Measurements from ENCODE around the gene MAVS. TPM values are rescaled to one million over a fixed set of nuclear protein-coding genes. Genes with fewer than 3 reads are reported as not detected.
A peak's percentile ranks its signal among the peaks of the same experiment; 100 is the strongest.

The MAVS gene
- total and polyA plus RNA-seq, 2 donors (not counting 3 experiments of a cell fraction or from before 2014, with no cell fraction given): 18.8 to 40.7 TPM

DNA sequence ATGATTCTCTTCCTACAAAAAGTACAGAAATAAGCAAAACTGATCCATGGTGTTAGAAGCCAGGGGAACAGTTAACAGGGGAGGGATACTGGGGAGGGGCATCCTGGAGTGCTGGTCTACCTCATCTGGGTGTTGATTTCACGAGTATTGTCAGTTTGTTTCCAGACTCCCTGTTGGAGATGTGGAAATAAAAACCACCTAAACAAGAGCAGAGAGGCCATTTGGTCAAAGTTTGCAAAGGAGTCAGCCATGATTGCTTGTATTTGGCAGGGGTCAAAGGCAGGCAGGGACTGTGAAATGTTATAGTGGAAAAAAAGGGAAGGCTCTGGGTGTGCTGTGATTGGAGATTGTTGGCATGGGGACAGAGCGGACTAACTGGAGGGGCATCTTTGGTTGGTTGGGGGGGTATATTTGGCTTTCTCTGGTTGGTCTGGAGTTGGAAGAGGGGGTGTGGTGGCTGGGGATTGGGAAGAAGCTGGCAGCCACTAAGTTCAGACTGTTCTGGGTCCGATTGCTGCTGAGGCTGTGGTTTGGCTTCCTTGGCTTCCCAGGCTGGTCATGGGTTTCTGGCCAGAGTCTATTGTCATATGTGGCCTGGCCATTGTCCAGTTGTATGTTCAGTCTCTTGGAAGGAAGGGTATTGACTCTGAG, 27.7 kb downstream of the MAVS start:
- intact Hi-C loops (cut with micrococcal nuclease) (no loop called here), dilution Hi-C loops (cut with MboI; ENCODE audit: extremely low pct_ligation_motif_present, low sequenced_read_pairs) (no loop called here)
- Histone ChIP-seq H3K79me2 (ENCODE audit: control insufficient read depth, insufficient read depth, low read length) (no peaks in the 10 kb centered on the region), H3K4me2 (ENCODE audit: insufficient read depth, low read length) (no peak overlapping the region), H2AFZ (ENCODE audit: low read depth, low read length) (no peak overlapping the region), H3K4me1 (ENCODE audit: control insufficient read depth, extremely low read depth, insufficient read depth, low read length) (peaks cover 3% of the 10 kb centered on the region), H3K9me1 (replicated peaks; ENCODE audit: control insufficient read depth, extremely low read depth, insufficient read depth, low read length) (no peaks in the 10 kb centered on the region), H3K4me3 (replicated peaks in 1 of 3; ENCODE audit: insufficient read depth in 1 of 3, low read depth in 1 of 3, low read length in 3 of 3) (no peak overlapping the region), H4K20me1 (replicated peaks; ENCODE audit: control insufficient read depth, extremely low read depth, insufficient read depth, low read length) (no peaks in the 10 kb centered on the region), H3K9ac (replicated peaks; ENCODE audit: extremely low read depth, insufficient read depth, low read length) (no peak overlapping the region), H3K27ac (ENCODE audit: insufficient read depth, low read depth, low read length) (no peak overlapping the region), H3K36me3 (ENCODE audit: control insufficient read depth in 2 of 2, extremely low read depth in 1 of 2, insufficient read depth in 2 of 2, low read length in 2 of 2) (peaks cover 0 to 5% of the 10 kb centered on the region in 2 experiments), H3K27me3 (ENCODE audit: control insufficient read depth in 2 of 2, insufficient read depth in 2 of 2, low read length in 2 of 2) (no peaks in the 10 kb centered on the region), H3K9me3 (replicated peaks; ENCODE audit: control insufficient read depth, insufficient read depth, low read length) (no peaks in the 10 kb centered on the region)
- TF ChIP-seq FOS (IDR thresholded peaks at IDR 0.05; ENCODE audit: borderline replicate concordance, insufficient read depth, low read length) (no peak), POLR2A (IDR thresholded peaks at IDR 0.05; ENCODE audit: low read depth, low read length) (peak; percentile 54)
- FAIRE-seq (no peak), DNase-seq (ENCODE audit: low read depth, low spot score) (no peak)
- BruUV-seq (replicated peaks): no TSS peak
- POLR2A ChIA-PET: no interaction called here
- CTCF ChIA-PET: interaction anchor here (2.1 kb wide), 1 partner anchor 19 kb away, joined by 7 read pairs; no protein-coding TSS in a partner anchor

DNA sequence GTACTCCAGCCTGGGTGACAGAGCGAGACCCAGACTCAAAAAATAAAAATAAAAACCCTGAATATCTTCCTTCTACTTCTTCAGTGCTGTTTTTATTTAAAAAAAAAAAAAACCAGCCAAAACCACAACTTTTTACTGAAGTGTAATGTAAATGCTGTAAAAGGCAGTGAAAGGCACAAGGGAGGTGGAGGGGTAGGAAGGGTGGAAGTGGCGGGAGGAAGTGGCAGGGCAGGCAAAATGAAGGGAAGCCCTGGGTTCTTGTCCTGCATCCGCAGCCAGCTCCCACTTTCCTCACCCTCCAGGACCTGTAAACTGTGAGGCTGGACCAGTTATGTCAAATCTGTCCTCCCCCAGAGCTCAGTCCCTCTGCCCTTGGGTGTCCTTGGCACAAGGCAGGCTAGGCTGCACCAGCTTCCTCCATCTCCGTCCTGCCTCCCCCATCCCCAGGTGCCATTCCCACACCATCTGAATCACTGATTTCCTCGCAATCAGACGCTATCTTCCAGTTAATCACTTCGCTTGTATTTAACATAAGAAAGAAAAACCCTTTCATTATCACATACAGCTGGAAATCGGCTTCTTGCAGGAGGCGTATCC, 28.8 kb downstream of the MAVS start:
- Histone ChIP-seq H3K4me3 (replicated peaks in 1 of 3; ENCODE audit: insufficient read depth in 1 of 3, low read depth in 1 of 3, low read length in 3 of 3) (no peak overlapping the region), H3K36me3 (ENCODE audit: control insufficient read depth in 2 of 2, extremely low read depth in 1 of 2, insufficient read depth in 2 of 2, low read length in 2 of 2) (peaks cover 0 to 3% of the 10 kb centered on the region in 2 experiments), H3K4me1 (ENCODE audit: control insufficient read depth, extremely low read depth, insufficient read depth, low read length) (peaks cover 3% of the 10 kb centered on the region), H3K9me3 (replicated peaks; ENCODE audit: control insufficient read depth, insufficient read depth, low read length) (no peaks in the 10 kb centered on the region), H4K20me1 (replicated peaks; ENCODE audit: control insufficient read depth, extremely low read depth, insufficient read depth, low read length) (no peaks in the 10 kb centered on the region), H3K79me2 (ENCODE audit: control insufficient read depth, insufficient read depth, low read length) (no peaks in the 10 kb centered on the region), H2AFZ (ENCODE audit: low read depth, low read length) (no peak overlapping the region), H3K9ac (replicated peaks; ENCODE audit: extremely low read depth, insufficient read depth, low read length) (no peak overlapping the region), H3K9me1 (replicated peaks; ENCODE audit: control insufficient read depth, extremely low read depth, insufficient read depth, low read length) (no peaks in the 10 kb centered on the region), H3K27me3 (ENCODE audit: control insufficient read depth in 2 of 2, insufficient read depth in 2 of 2, low read length in 2 of 2) (no peaks in the 10 kb centered on the region), H3K4me2 (ENCODE audit: insufficient read depth, low read length) (no peak overlapping the region), H3K27ac (ENCODE audit: insufficient read depth, low read depth, low read length) (no peak overlapping the region)
- no TSS peak for BruUV-seq (replicated peaks)
- FAIRE-seq (no peak), DNase-seq (ENCODE audit: low read depth, low spot score) (no peak)
- ChIA-PET CTCF (interaction anchor here (0.9 to 2.1 kb wide), 4 partner anchors 8 to 197 kb away, joined by 3 to 7 read pairs (median 4); no protein-coding TSS in a partner anchor), POLR2A (interaction anchor here (1.0 kb wide), 1 partner anchor 57 kb away, joined by 6 read pairs; no protein-coding TSS in a partner anchor)
- intact Hi-C loops (cut with micrococcal nuclease): no loop called here
- dilution Hi-C loops (cut with MboI; ENCODE audit: extremely low pct_ligation_motif_present, low sequenced_read_pairs): no loop called here
- TF ChIP-seq MYC (IDR thresholded peaks at IDR 0.05; ENCODE audit: low read depth, low read length) (no peak), POLR2A (IDR thresholded peaks at IDR 0.05; ENCODE audit: low read depth, low read length) (peak; percentile 25), GATA2 (IDR thresholded peaks at IDR 0.05; ENCODE audit: insufficient read depth, insufficient read length, low read depth, low read length) (no peak)
